G401 (cell line): Measurements from ENCODE around the gene SLC7A8. TPM values are rescaled to one million over a fixed set of nuclear protein-coding genes. Genes with fewer than 3 reads are reported as not detected.

Source experiments
- DNase-seq: peaks from one replicate; pipeline ENCODE4 v3.0.0-alpha.2; 2015; ENCODE audit warnings: low spot score
- in situ Hi-C: cut with HindIII; loops from 2 replicates; pipeline ENCODE4 v1.10.0; 2016; ENCODE audit warnings: low sequenced_read_pairs, mixed read lengths
- total RNA-seq: library from RNA; depleted of rRNA; stranded (reverse); fragments of >200 nt; shearing (Covaris generic); gene quantifications from 2 replicates; pipeline ENCODE4 v1.2.3, GENCODE V29; 2014

SLC7A8 gene
- total RNA-seq, 1 experiment from 2014 or later = 15.9 TPM

GRCh38 chr14:23163830-23164229, 19.6 kb downstream of the SLC7A8 start:
- no peak for DNase-seq
- in situ Hi-C loops = no loop called here

- DNase-seq = no peak
- in situ Hi-C loops = no loop called here
Measured at GRCh38 chr14:23162800-23163199, 20.7 kb downstream of the SLC7A8 start.

- peak; percentile 34 for DNase-seq
- in situ Hi-C loops = no loop called here
Measured at GRCh38 chr14:23162005-23162404, 21.5 kb downstream of the SLC7A8 start.

- in situ Hi-C loops = no loop called here
- DNase-seq = peak; percentile 75
Measured at GRCh38 chr14:23160924-23161522, 22.4 kb downstream of the SLC7A8 start.

GRCh38 chr14:23159532-23159931, 23.9 kb downstream of the SLC7A8 start:
- in situ Hi-C loops = no loop called here

GRCh38 chr14:23158779-23159178, 24.7 kb downstream of the SLC7A8 start:
- DNase-seq = no peak
- in situ Hi-C loops = no loop called here

More at GRCh38 chr14:23159532-23159931, 23.9 kb downstream of the SLC7A8 start:
- no peak for DNase-seq

GRCh38 chr14:23154964-23155587, 28.4 kb downstream of the SLC7A8 start:
- no peak for DNase-seq
- in situ Hi-C loops = no loop called here

- in situ Hi-C loops = no loop called here
- peak; percentile 96 for DNase-seq
Measured at GRCh38 chr14:23153851-23154796, 29.3 kb downstream of the SLC7A8 start.

- DNase-seq = no peak
- in situ Hi-C loops = no loop called here
Measured at GRCh38 chr14:23151342-23151741, 32.1 kb downstream of the SLC7A8 start.

- DNase-seq = no peak
Measured at GRCh38 chr14:23149745-23150144, 33.7 kb downstream of the SLC7A8 start.

GRCh38 chr14:23148591-23149249, 34.7 kb downstream of the SLC7A8 start:
- no peak for DNase-seq
- in situ Hi-C loops = no loop called here

More at GRCh38 chr14:23149745-23150144, 33.7 kb downstream of the SLC7A8 start:
- in situ Hi-C loops = no loop called here

GRCh38 chr14:23147676-23148075, 35.8 kb downstream of the SLC7A8 start:
- DNase-seq = peak; percentile 84
- in situ Hi-C loops = no loop called here

GRCh38 chr14:23146980-23147379, 36.5 kb downstream of the SLC7A8 start:
- no peak for DNase-seq
- in situ Hi-C loops = no loop called here

- in situ Hi-C loops = no loop called here
Measured at GRCh38 chr14:23146351-23146910, 37.0 kb downstream of the SLC7A8 start.

GRCh38 chr14:23145794-23146350, 37.6 kb downstream of the SLC7A8 start:
- in situ Hi-C loops = no loop called here

More at GRCh38 chr14:23146351-23146910, 37.0 kb downstream of the SLC7A8 start:
- DNase-seq = no peak

GRCh38 chr14:23143911-23144310, 39.5 kb downstream of the SLC7A8 start:
- in situ Hi-C loops = no loop called here
- DNase-seq = no peak

More at GRCh38 chr14:23145794-23146350, 37.6 kb downstream of the SLC7A8 start:
- DNase-seq = no peak

- in situ Hi-C loops = no loop called here
- no peak for DNase-seq
Measured at GRCh38 chr14:23142826-23143225, 40.6 kb downstream of the SLC7A8 start.

GRCh38 chr14:23141706-23142444, 41.6 kb downstream of the SLC7A8 start:
- peak; percentile 19 for DNase-seq
- in situ Hi-C loops = no loop called here
